NB4 (cell line): Measurements from ENCODE around the gene KLC1.

Experiments used
- DNase-seq: peaks from one replicate; pipeline ENCODE4 v3.0.0; 2010; ENCODE audit warnings: low read depth
- H3K4me3 ChIP-seq: one replicate; pipeline ENCODE4 v1.5.1; 2011; ENCODE audit warnings: mild to moderate bottlenecking, low read depth, low read length, moderate library complexity
- MAX ChIP-seq: IDR thresholded peaks from 2 replicates; pipeline ENCODE4 v1.6.1; 2011; ENCODE audit warnings: low read depth, low read length
- MYC ChIP-seq: IDR thresholded peaks from 2 replicates; pipeline ENCODE4 v1.6.1; 2011; ENCODE audit warnings: low read depth, low read length
- POLR2A ChIP-seq: IDR thresholded peaks from 2 replicates; pipeline ENCODE4 v1.6.1; 2011; ENCODE audit warnings: mild to moderate bottlenecking; ENCODE audit not compliant: insufficient read length; ENCODE audit errors: extremely low read depth
- TF ChIP-seq, protein P1 (sequence below): IDR thresholded peaks from one replicate; pipeline ENCODE4 v1.5.1; 2012; ENCODE audit warnings: low read depth, low read length

KLC1 gene

DNA sequence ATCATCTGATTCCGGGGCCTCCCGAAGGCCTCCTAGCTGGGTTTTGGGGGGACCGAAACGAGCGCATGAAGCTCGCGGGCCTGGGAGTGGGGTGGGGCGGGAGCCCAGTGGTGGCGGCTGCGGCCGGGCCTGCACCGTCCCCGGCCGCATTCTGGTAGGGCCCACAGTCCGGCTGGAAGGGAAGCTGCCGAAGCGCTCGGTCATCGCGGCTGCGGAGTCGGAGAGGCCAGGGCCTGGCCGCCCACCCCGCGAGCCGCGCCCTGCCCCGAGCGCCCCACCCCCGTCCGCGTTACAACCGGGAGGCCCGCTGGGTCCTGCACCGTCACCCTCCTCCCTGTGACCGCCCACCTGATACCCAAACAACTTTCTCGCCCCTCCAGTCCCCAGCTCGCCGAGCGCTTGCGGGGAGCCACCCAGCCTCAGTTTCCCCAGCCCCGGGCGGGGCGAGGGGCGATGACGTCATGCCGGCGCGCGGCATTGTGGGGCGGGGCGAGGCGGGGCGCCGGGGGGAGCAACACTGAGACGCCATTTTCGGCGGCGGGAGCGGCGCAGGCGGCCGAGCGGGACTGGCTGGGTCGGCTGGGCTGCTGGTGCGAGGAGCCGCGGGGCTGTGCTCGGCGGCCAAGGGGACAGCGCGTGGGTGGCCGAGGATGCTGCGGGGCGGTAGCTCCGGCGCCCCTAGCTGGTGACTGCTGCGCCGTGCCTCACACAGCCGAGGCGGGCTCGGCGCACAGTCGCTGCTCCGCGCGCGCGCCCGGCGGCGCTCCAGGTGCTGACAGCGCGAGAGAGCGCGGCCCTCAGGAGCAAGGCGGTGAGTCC, at the start of gene KLC1:
TSS of gene KLC1 (plus strand) at position 528 of the 819 bp plus-strand sequence. CDS start 25,354 bp downstream, outside the sequence.
- peak within 1 kb of the TSS; percentile 80 for H3K4me3 ChIP-seq
- TF ChIP-seq POLR2A (peak; percentile 77), MAX (no peak)
- TF ChIP-seq, protein P1, sequence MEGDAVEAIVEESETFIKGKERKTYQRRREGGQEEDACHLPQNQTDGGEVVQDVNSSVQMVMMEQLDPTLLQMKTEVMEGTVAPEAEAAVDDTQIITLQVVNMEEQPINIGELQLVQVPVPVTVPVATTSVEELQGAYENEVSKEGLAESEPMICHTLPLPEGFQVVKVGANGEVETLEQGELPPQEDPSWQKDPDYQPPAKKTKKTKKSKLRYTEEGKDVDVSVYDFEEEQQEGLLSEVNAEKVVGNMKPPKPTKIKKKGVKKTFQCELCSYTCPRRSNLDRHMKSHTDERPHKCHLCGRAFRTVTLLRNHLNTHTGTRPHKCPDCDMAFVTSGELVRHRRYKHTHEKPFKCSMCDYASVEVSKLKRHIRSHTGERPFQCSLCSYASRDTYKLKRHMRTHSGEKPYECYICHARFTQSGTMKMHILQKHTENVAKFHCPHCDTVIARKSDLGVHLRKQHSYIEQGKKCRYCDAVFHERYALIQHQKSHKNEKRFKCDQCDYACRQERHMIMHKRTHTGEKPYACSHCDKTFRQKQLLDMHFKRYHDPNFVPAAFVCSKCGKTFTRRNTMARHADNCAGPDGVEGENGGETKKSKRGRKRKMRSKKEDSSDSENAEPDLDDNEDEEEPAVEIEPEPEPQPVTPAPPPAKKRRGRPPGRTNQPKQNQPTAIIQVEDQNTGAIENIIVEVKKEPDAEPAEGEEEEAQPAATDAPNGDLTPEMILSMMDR = no peak
- DNase-seq = peak; percentile 77

- no peak for DNase-seq
- TF ChIP-seq, protein P1 = no peak
- TF ChIP-seq MYC (no peak), MAX (no peak), POLR2A (no peak)
Measured at GRCh38 chr14:103581206-103581605, 47.8 kb upstream of the KLC1 start.

DNA sequence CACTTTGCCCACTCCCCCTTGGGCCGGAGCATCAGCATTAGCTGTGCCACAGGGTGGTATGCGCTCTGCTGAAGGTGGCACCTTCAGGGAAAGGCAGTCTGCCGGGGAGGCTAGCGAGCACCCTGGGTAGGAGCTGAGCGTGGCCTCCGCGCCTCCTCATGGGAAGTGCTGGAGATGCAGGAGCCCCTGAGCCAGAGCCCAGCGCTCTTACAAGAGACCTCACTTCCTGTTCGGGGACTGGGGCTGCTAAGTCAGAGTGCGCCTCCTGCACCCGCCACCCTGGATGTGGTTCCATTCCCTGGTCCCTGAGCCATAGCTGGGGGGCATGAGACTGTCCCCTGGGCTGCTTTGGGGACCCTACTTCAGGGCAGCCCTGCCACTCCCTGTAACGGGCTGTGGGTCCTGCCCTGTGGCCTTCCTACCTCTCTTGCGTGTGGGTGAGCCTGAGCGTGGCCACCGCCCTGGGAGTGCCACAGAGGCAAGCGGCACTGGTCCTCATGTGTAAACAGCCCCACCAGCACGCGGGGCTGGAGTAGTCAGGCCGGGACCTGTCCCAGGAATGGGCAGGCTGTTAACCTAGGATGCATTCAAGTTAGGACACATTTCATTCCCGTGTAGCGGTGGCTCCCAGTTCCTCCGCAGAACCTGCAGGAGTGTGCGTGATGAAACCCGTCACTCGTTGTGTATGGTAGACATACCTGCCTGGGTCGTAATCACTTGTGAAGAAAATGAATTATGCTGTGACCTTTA, 46.9 kb upstream of the KLC1 start:
- no peak for TF ChIP-seq POLR2A
- no peak for TF ChIP-seq MAX
- TF ChIP-seq, protein P1 = no peak
- TF ChIP-seq MYC = no peak
- H3K4me3 ChIP-seq = no peak overlapping the region
- DNase-seq = peak; percentile 52

More at GRCh38 chr14:103581206-103581605, 47.8 kb upstream of the KLC1 start:
- H3K4me3 ChIP-seq = no peak overlapping the region

DNA sequence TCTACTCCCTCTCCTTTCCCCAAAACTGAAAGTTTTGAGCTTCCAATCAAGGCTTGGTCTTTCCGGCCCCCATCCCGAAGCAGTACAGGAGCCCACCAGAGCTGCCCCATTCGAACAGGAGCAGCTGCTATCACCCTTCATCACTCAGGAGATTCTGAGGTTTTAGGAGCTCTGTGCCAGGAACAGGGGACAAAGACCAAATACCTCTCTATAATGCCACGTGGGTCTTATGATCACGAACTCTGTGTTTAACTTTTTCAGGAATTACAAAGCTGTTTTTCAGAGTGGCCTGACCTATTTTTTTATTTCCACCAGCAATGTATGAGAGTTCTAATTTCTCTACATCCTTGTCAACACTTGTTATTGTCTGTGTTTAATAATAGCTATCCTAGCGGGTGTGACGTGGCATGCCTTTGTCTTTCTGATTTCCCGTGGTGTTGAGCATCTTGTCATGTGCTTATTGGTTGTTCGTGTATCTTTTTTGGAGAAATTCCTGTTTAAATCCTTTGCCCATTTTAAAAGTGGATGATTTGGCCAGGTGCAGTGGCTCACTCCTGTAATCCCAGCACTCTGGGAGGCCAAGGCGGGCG, 44.6 kb upstream of the KLC1 start:
- TF ChIP-seq POLR2A (no peak), MYC (no peak), MAX (no peak)
- TF ChIP-seq, protein P1 = no peak
- H3K4me3 ChIP-seq = no peak overlapping the region
- DNase-seq = no peak

- no peak overlapping the region for H3K4me3 ChIP-seq
- no peak for DNase-seq
- no peak for TF ChIP-seq MAX
- no peak for TF ChIP-seq MYC
- no peak for TF ChIP-seq POLR2A
- TF ChIP-seq, protein P1 = no peak
Measured at GRCh38 chr14:103593577-103593976, 35.4 kb upstream of the KLC1 start.
